ENCODE data around the gene AJUBA.

- TF ChIP-seq, protein P1, sequence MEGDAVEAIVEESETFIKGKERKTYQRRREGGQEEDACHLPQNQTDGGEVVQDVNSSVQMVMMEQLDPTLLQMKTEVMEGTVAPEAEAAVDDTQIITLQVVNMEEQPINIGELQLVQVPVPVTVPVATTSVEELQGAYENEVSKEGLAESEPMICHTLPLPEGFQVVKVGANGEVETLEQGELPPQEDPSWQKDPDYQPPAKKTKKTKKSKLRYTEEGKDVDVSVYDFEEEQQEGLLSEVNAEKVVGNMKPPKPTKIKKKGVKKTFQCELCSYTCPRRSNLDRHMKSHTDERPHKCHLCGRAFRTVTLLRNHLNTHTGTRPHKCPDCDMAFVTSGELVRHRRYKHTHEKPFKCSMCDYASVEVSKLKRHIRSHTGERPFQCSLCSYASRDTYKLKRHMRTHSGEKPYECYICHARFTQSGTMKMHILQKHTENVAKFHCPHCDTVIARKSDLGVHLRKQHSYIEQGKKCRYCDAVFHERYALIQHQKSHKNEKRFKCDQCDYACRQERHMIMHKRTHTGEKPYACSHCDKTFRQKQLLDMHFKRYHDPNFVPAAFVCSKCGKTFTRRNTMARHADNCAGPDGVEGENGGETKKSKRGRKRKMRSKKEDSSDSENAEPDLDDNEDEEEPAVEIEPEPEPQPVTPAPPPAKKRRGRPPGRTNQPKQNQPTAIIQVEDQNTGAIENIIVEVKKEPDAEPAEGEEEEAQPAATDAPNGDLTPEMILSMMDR (IDR thresholded peaks at IDR 0.05; ENCODE audit: low read depth, low read length): no peak
- no peak for TF ChIP-seq EZH2phosphoT487 (IDR thresholded peaks at IDR 0.05; ENCODE audit: low read depth)
Measured at GRCh38 chr14:23006188-23006534, 23.8 kb upstream of the AJUBA start.
